HG03025 (cell line): ENCODE results near the gene TMEM59L.

ENCODE experiments used
- ATAC-seq: cut with Tn5 transposase; IDR thresholded peaks from one replicate; pipeline ENCODE4 v1.9.1; 2021; ENCODE audit warnings: mild to moderate bottlenecking, moderate library complexity; ENCODE audit not compliant: unreplicated experiment, low FRiP score

Gene TMEM59L

GRCh38 chr19:18636183-18636968 lies 23.7 kb downstream of the TMEM59L start:
- peak; percentile 78 for ATAC-seq

DNA sequence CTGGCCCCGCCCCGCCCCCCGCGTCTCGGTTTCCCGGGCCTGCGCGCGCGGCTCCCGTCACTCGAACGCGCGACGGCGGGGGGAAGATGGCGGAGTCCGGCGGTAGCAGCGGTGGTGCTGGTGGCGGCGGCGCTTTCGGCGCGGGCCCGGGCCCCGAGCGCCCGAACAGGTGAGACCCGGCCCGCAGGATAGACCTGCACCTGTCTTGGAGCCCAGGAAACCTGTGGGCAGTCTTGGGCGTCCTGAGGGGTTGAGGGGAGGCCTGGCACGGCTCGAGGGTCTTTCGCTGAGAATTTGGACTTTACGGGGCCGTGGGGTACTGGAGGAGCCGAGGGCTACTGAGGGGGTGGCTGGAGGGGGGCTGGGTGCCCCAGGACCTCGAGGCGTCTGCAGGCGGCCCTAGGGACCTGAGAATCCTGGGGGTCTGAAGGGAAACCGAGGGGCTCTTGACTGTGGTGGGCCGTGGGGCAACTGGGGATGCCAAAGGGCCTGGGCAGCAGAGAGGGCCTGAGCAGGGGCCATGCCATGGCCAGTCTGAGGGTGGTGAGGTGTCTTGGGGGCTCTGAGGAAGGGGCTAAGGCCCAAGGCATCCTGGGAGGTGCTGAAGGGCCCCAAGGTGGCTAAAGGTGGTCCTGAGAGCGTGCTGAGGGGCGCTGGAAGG lies 24.4 kb downstream of the TMEM59L start, which contains the start of gene KLHL26:
KLHL26 (plus strand) TSS at position 60 of the 661 bp plus-strand sequence; CDS start at position 87, 27 bp downstream.
- ATAC-seq = no peak

DNA sequence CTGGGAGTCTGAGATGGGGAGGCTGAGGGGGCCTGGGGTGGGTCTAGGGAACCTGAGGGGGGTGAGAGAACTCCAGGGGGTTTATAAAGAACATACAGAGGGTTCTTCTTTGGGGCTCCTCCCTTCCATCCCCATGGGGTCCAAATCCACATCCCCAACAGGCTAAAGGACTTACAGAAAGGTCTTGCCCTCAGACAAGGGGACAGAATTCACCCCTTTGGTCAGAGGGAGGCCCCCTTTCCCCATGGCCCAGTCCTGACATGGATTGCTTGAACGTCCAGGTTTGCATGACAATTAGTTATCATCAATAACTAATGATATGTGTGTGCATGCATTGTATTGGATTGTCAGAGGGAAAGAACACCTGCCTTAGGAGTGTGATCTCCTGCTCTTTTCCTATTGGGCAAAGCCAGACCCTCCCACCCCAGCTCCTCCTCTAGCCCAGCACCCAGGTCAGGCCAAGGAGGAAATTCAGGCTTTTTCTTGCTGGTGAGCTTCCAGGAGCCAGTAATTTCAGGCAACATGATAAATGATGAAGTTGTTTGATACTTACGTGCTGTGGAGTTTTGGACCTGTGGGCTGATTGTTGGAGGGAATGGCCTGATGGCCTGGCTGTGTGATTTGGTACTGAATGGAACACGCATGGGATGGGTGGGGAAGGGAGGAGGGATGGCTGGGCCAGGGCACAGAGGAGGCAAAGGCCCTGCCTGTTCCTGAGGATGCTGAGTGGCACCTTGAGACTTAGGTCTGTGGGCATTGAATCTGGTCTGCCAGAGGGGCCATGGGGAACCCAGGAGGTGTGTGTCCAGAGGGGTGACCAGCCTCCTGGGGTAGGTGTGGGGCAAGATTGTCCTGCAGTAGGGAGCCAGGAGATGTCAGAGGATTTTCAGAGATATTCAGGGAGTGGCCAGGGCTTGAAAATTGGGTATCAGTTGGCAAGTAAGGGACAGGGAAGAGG lies 25.3 kb downstream of the TMEM59L start:
- ATAC-seq = no peak

DNA sequence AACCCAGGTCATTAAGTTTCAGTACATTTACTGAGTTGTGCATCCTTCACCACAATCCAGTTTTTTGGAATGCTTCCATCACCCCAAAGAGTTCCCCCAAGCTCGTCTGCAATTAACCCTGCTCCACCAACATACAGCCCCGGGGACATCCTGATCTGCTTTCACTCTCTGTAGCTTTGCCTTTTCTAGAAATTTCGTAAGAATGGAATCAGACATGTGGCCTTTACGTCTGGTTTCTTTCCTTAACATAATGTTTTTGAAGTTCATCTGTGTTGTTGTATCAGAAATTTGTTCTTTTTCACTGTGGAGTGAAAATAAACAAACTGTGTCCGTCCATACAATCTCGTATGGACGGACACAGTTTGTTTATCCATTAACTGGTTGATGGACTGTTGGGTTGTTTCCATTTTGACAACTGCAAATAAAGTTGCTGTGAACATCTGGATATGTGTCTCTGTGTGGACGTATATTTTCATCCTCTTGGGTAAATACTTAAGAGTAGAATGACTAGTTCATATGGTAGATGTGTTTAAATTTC lies 27.1 kb downstream of the TMEM59L start:
- ATAC-seq = no peak

DNA sequence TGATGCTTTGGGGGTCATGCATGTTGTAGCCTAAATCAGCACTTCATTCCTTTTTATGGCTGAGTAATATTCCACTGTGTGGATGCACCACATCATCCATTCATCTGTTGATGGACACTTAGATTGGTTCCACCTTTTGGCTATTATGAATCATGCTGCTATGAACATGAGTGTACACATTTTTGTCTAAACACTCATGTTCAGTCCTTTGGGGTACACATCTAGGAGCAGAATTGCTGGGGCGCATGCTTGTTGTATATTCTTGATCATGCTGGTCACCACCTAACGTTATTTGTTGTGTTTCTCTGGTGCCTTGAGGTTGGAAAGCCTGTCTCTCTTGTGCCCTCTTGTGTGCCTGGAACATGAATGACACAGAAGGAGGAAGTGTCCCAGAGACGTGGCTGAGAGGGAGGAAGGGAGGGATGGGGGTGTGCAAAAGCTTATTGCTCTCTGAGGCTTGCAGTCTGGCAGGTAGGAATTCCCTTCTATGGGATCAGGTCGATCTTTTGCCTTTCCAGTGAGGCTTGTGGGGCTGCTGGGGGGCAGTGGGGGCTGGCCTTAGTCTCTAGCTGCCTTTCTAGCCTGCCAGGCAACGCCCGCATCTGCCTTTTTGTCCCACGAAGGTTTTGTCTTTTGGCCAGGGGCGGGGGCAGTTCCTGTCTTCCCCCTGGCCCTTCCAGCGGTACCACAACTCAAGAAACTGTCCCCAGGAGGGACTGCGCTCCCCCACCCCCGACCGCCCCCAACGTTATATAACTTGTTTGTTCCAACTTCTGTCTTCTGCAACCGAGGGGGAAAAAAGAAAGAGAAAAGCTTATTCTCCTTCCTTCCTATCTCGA lies 31.7 kb downstream of the TMEM59L start:
- ATAC-seq = no peak

DNA sequence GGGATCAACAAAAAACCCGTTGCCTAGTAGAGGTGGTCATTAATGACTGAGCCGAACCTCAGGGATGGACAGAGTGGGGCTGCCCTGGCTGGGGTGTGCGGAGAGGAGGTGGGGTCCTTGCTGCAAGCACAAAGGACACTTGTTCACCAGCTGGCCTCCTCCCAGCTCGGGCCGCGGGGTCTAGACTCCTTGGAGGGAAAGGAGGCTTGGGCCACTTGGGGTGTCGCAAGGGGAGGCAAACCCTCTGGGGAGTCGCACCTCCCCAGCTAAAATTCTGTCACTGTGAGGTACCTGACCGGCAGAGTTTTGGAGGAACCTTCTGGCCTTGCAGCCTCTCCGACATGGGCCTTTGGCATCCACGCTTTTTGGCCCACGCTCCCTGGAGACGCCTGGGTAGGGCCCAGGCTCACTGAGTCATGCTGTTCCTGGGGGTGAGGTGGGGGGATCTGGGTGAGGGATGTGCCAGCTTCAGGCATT lies 32.4 kb downstream of the TMEM59L start:
- no peak for ATAC-seq

- ATAC-seq = no peak
Measured at GRCh38 chr19:18646535-18647370, 34.1 kb downstream of the TMEM59L start.

DNA sequence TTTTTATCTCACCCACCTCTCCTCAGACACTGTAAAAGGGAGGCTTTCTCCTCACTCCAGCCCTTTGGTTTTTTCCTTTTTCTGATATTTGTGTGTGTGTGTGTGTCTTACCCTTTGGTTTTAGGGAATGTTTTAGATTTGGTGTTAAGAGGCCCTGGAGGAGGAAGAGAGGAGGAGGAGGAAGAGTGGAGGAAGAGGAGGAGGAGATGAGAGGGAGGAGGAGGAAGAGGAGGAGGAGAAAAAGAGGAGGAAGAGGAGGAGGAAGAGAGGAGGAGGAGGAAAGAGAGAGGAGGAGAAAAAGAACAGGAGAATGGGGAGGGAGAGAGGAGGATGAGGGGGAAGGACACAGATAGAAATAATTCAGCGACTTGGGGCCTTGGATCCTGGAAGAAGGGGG lies 34.7 kb downstream of the TMEM59L start:
- no peak for ATAC-seq

DNA sequence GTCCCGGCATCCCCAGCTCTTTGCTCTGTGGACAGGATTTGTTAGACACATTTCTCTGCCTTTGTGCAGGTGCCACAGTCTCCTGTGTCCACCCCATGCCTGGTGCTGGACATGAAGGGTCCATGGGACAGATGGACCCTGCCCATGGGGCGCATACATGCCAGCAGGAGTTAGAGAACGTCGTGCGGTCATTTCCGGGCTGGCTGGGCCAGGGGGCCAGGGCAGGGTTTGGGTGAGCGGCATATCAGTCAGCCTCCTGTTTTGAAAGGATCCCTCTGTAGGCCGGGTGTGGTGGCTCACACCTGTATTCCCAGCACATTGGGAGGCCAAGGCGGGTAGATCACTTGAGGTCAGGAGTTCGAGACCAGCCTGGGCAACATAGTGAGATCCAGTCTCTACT lies 35.1 kb downstream of the TMEM59L start:
- no peak for ATAC-seq

DNA sequence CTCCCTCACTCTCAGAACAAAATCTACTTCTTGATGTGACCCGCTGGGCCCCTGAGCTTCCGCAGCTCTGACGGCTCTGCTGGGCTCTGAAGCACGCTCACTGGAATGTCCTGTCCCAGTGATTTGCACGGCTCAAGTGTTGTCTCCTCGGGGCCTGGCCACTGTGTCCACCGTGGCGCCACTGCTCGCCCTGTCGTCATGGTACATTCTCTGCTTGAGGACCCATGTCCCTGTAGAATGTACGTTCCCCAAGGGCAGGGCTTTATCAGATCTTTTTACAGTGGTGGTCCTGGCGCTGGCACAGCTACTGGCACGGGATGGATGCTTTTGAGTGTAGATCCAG lies 36.3 kb downstream of the TMEM59L start:
- ATAC-seq = no peak

- no peak for ATAC-seq
Measured at GRCh38 chr19:18649371-18650020, 36.8 kb downstream of the TMEM59L start.

DNA sequence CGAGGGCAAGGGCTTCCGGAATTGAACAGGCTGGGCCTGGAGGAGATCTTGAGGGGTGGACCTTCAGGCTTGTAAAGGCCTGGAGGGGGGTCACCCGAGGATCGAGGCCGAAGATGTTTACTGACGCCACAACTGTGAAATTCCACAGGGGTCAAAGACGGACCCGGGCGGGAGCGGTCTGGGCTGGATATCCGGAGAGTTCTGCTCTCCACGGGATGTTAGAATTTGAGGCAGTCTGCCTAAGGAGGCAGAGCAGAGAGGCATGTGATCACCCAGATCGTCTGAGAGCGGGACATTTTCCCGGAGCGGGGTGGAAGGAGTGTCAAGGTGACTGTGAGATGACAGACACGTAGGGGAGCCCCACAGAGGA lies 37.3 kb downstream of the TMEM59L start:
- ATAC-seq = no peak

GRCh38 chr19:18650468-18651041 lies 37.9 kb downstream of the TMEM59L start:
- ATAC-seq = no peak

DNA sequence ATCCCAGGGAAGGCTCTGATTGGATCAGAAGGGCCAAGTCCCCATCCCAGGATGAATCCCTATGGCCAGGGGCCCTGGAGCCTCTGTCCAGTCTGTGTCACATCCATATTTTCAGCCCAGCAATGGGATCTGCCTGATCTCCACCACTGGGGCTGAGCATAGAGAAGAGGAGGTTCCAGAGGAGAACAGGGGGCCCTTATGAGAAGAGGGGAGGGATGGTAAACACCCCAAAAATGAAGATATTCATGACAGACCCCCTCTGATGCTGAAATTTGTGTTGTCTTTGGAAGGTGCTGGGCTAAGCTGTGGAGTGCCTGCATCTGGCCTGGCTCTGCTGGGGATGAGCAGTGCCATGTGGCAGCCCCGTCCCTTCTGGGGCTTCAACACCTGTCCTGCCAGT lies 38.6 kb downstream of the TMEM59L start:
- no peak for ATAC-seq

- no peak for ATAC-seq
Measured at GRCh38 chr19:18651733-18652132, 39.1 kb downstream of the TMEM59L start.

- no peak for ATAC-seq
Measured at GRCh38 chr19:18653853-18654252, 41.2 kb downstream of the TMEM59L start.

DNA sequence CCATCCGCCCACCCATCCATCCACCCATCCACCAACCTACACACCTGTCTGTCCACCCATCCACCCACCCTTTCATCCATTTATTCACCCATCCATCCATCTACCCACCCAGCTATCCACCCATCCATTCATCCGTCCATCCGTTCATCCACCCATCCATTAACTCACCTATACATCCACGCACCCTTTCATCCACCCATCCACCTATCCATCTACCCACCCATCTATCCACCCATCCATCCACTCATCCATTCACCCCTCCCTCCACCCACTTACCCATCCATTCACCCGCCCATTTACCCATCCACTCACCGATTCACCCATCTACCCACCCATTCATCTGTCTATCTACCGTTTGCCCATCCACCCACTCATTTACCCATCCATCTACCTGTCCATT lies 41.8 kb downstream of the TMEM59L start:
- no peak for ATAC-seq
